Measurements from ENCODE around the gene NLGN1.

DNA sequence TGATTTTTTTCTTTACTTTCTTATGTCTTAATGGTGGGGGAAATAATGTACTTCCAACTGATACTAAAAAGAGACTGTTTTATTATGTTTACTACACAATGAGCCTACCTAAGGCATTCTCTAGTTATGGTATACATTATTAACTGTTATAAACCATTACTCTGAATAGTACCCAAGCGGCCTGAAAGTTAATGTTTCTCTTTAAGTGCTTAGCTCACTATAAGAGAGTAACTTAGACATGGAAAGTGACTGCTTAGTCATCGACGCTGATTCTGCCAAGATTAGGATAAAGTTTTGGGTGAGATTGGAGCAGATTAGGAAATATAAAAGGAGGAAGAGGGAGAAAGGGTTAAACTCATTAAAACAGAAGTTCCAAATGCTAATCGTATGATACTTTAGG is 365.0 kb downstream of the NLGN1 start:
- TF ChIP-seq EZH2phosphoT487 (IDR thresholded peaks at IDR 0.05; ENCODE audit: insufficient read depth, low read depth) (no peak), EZH2 (IDR thresholded peaks at IDR 0.05; ENCODE audit: insufficient read depth, poor library complexity, severe bottlenecking) (no peak)

Data from GM23248 (cell line).